Activated CD4-positive, alpha-beta memory T cell treated with anti-CD3 and anti-CD28 coated beads, Interleukin-2, amount 10 ng/mL, durations not matched to agents 7 days and 5 days (primary cell): ENCODE data around the gene PREX1. TPM values are rescaled to one million over a fixed set of nuclear protein-coding genes. Genes with fewer than 3 reads are reported as not detected.

ENCODE experiments used
- CTCF ChIA-PET: fragments of 350-600 bp; sonication (Branson Sonifier 250); formaldehyde crosslinking; loops from one replicate; lab custom pipeline; 2021; ENCODE audit warnings: antibody characterized with exemption, inconsistent platforms; lab: Charles Lee
- POLR2A ChIA-PET: fragments of 350-600 bp; sonication (Branson Sonifier 250); formaldehyde crosslinking; loops from one replicate; lab custom pipeline; 2021; ENCODE audit warnings: antibody characterized with exemption; lab: Charles Lee
- DNase-seq: peaks from one replicate; pipeline ENCODE4 v3.0.0-alpha.2; 2020
- H3K27ac Mint-ChIP-seq: one replicate; pipeline ENCODE4 v1.8.0; 2021; ENCODE audit warnings: mild to moderate bottlenecking, mixed read lengths
- H3K27me3 Mint-ChIP-seq: one replicate; pipeline ENCODE4 v1.8.0; 2021; ENCODE audit warnings: mixed read lengths
- H3K36me3 Mint-ChIP-seq: one replicate; pipeline ENCODE4 v1.8.0; 2021; ENCODE audit warnings: low read depth, mixed read lengths
- H3K4me1 Mint-ChIP-seq: one replicate; pipeline ENCODE4 v1.8.0; 2021; ENCODE audit warnings: mixed read lengths
- H3K4me3 Mint-ChIP-seq: one replicate; pipeline ENCODE4 v1.8.0; 2021; ENCODE audit warnings: mild to moderate bottlenecking, mixed read lengths
- H3K9me3 Mint-ChIP-seq: one replicate; pipeline ENCODE4 v1.8.0; 2021; ENCODE audit warnings: mixed read lengths
- total RNA-seq, 2 experiments: library from RNA; stranded (reverse); gene quantifications; one replicate each; pipeline ENCODE4 v1.2.3, GENCODE V29; 2021

Gene PREX1
- total RNA-seq, 2 experiments from 2014 or later, result 158 to 160 TPM

GRCh38 chr20:48791014-48791413, 36.8 kb downstream of the PREX1 start:
- ChIA-PET POLR2A (no interaction called here), CTCF (interaction anchor here (1.5 kb wide), 1 partner anchor 8 kb away, joined by 3 read pairs; no protein-coding TSS in a partner anchor)
- Mint-ChIP-seq H3K9me3 (no peaks in the 10 kb centered on the region), H3K36me3 (peaks cover 55% of the 10 kb centered on the region), H3K4me3 (no peak overlapping the region), H3K4me1 (peaks cover 65% of the 10 kb centered on the region), H3K27me3 (no peaks in the 10 kb centered on the region), H3K27ac (no peak overlapping the region)
- DNase-seq, result no peak

GRCh38 chr20:48790473-48791003, 37.3 kb downstream of the PREX1 start:
- Mint-ChIP-seq H3K27ac (no peak overlapping the region), H3K27me3 (no peaks in the 10 kb centered on the region), H3K9me3 (no peaks in the 10 kb centered on the region), H3K4me1 (peaks cover 62% of the 10 kb centered on the region), H3K36me3 (peaks cover 57% of the 10 kb centered on the region), H3K4me3 (no peak overlapping the region)
- ChIA-PET POLR2A (interaction anchor here (1.9 kb wide), 1 partner anchor 33 kb away, joined by 11 read pairs; no protein-coding TSS in a partner anchor), CTCF (interaction anchor here (1.5 kb wide), 1 partner anchor 8 kb away, joined by 3 read pairs; no protein-coding TSS in a partner anchor)
- DNase-seq, result no peak

GRCh38 chr20:48789781-48790472, 37.9 kb downstream of the PREX1 start:
- H3K36me3 Mint-ChIP-seq, result peaks cover 54% of the 10 kb centered on the region
- no peaks in the 10 kb centered on the region for H3K9me3 Mint-ChIP-seq
- H3K27me3 Mint-ChIP-seq, result no peaks in the 10 kb centered on the region
- no peak overlapping the region for H3K27ac Mint-ChIP-seq
- CTCF ChIA-PET, result interaction anchor here (1.5 kb wide), 1 partner anchor 9 kb away, joined by 3 read pairs; no protein-coding TSS in a partner anchor
- H3K4me1 Mint-ChIP-seq, result peaks cover 56% of the 10 kb centered on the region
- no peak for DNase-seq
- no peak overlapping the region for H3K4me3 Mint-ChIP-seq
- POLR2A ChIA-PET, result interaction anchor here (1.1 to 1.9 kb wide), 2 partner anchors 33 to 78 kb away, joined by 3 to 11 read pairs; no protein-coding TSS in a partner anchor

- Mint-ChIP-seq H3K9me3 (no peaks in the 10 kb centered on the region), H3K4me3 (no peak overlapping the region), H3K27me3 (no peaks in the 10 kb centered on the region), H3K4me1 (peaks cover 54% of the 10 kb centered on the region), H3K27ac (no peak overlapping the region), H3K36me3 (peaks cover 54% of the 10 kb centered on the region)
- POLR2A ChIA-PET, result interaction anchor here (1.1 to 1.9 kb wide), 3 partner anchors 8 to 77 kb away, joined by 3 to 11 read pairs (median 5); no protein-coding TSS in a partner anchor
- CTCF ChIA-PET, result interaction anchor here (0.6 kb wide), 1 partner anchor 29 kb away, joined by 4 read pairs; no protein-coding TSS in a partner anchor
- no peak for DNase-seq
Observed at GRCh38 chr20:48789185-48789668, 38.6 kb downstream of the PREX1 start.

GRCh38 chr20:48788486-48789072, 39.2 kb downstream of the PREX1 start:
- no peak overlapping the region for H3K27ac Mint-ChIP-seq
- H3K4me1 Mint-ChIP-seq, result peaks cover 52% of the 10 kb centered on the region
- ChIA-PET CTCF (interaction anchor here (0.6 to 1.1 kb wide), 3 partner anchors 29 to 131 kb away, joined by 3 to 4 read pairs (median 3); no protein-coding TSS in a partner anchor), POLR2A (interaction anchor here (1.1 to 1.9 kb wide), 3 partner anchors 8 to 77 kb away, joined by 3 to 11 read pairs (median 5); no protein-coding TSS in a partner anchor)
- no peak overlapping the region for H3K4me3 Mint-ChIP-seq
- H3K36me3 Mint-ChIP-seq, result peaks cover 54% of the 10 kb centered on the region
- H3K9me3 Mint-ChIP-seq, result no peaks in the 10 kb centered on the region
- no peaks in the 10 kb centered on the region for H3K27me3 Mint-ChIP-seq
- DNase-seq, result no peak

- H3K36me3 Mint-ChIP-seq, result peaks cover 51% of the 10 kb centered on the region
- no peak for DNase-seq
- no peak overlapping the region for H3K4me3 Mint-ChIP-seq
- H3K27me3 Mint-ChIP-seq, result no peaks in the 10 kb centered on the region
- peaks cover 52% of the 10 kb centered on the region for H3K4me1 Mint-ChIP-seq
- CTCF ChIA-PET, result interaction anchor here (0.8 to 1.1 kb wide), 2 partner anchors 117 to 131 kb away, joined by 3 read pairs; no protein-coding TSS in a partner anchor
- no peak overlapping the region for H3K27ac Mint-ChIP-seq
- H3K9me3 Mint-ChIP-seq, result no peaks in the 10 kb centered on the region
- POLR2A ChIA-PET, result interaction anchor here (1.5 kb wide), 1 partner anchor 9 kb away, joined by 5 read pairs; no protein-coding TSS in a partner anchor
Observed at GRCh38 chr20:48787861-48788375, 39.9 kb downstream of the PREX1 start.

- Mint-ChIP-seq H3K36me3 (peaks cover 44% of the 10 kb centered on the region), H3K4me3 (no peak overlapping the region), H3K27me3 (no peaks in the 10 kb centered on the region), H3K27ac (no peak overlapping the region), H3K4me1 (peaks cover 49% of the 10 kb centered on the region), H3K9me3 (no peaks in the 10 kb centered on the region)
- POLR2A ChIA-PET, result no interaction called here
- CTCF ChIA-PET, result interaction anchor here (1.1 kb wide), 1 partner anchor 130 kb away, joined by 3 read pairs; no protein-coding TSS in a partner anchor
- no peak for DNase-seq
Observed at GRCh38 chr20:48786951-48787705, 40.7 kb downstream of the PREX1 start.

GRCh38 chr20:48785801-48786200, 42.0 kb downstream of the PREX1 start:
- H3K27ac Mint-ChIP-seq, result no peak overlapping the region
- no peak overlapping the region for H3K4me3 Mint-ChIP-seq
- ChIA-PET CTCF (no interaction called here), POLR2A (no interaction called here)
- H3K36me3 Mint-ChIP-seq, result peaks cover 50% of the 10 kb centered on the region
- peaks cover 39% of the 10 kb centered on the region for H3K4me1 Mint-ChIP-seq
- DNase-seq, result no peak
- no peaks in the 10 kb centered on the region for H3K27me3 Mint-ChIP-seq
- no peaks in the 10 kb centered on the region for H3K9me3 Mint-ChIP-seq

GRCh38 chr20:48785256-48785655, 42.5 kb downstream of the PREX1 start:
- no peak overlapping the region for H3K4me3 Mint-ChIP-seq
- no peaks in the 10 kb centered on the region for H3K9me3 Mint-ChIP-seq
- H3K27me3 Mint-ChIP-seq, result no peaks in the 10 kb centered on the region
- POLR2A ChIA-PET, result no interaction called here
- H3K27ac Mint-ChIP-seq, result no peak overlapping the region
- CTCF ChIA-PET, result no interaction called here
- H3K4me1 Mint-ChIP-seq, result peaks cover 38% of the 10 kb centered on the region
- no peak for DNase-seq
- peaks cover 49% of the 10 kb centered on the region for H3K36me3 Mint-ChIP-seq

GRCh38 chr20:48784273-48784641, 43.5 kb downstream of the PREX1 start:
- Mint-ChIP-seq H3K4me3 (no peak overlapping the region), H3K4me1 (peaks cover 33% of the 10 kb centered on the region), H3K27me3 (no peaks in the 10 kb centered on the region), H3K27ac (no peak overlapping the region), H3K36me3 (peaks cover 50% of the 10 kb centered on the region), H3K9me3 (peaks cover 5% of the 10 kb centered on the region)
- ChIA-PET POLR2A (interaction anchor here (1.0 to 1.2 kb wide), 3 partner anchors 8 to 68 kb away, joined by 3 read pairs; no protein-coding TSS in a partner anchor), CTCF (interaction anchor here (1.2 kb wide), 1 partner anchor 127 kb away, joined by 3 read pairs; no protein-coding TSS in a partner anchor)
- no peak for DNase-seq

GRCh38 chr20:48783533-48784272, 44.1 kb downstream of the PREX1 start:
- peak; percentile 51 for DNase-seq
- H3K4me3 Mint-ChIP-seq, result no peak overlapping the region
- H3K9me3 Mint-ChIP-seq, result peaks cover 5% of the 10 kb centered on the region
- POLR2A ChIA-PET, result interaction anchor here (1.0 to 1.2 kb wide), 3 partner anchors 9 to 68 kb away, joined by 3 read pairs; no protein-coding TSS in a partner anchor
- H3K4me1 Mint-ChIP-seq, result peaks cover 30% of the 10 kb centered on the region
- CTCF ChIA-PET, result interaction anchor here (1.2 kb wide), 1 partner anchor 126 kb away, joined by 3 read pairs; no protein-coding TSS in a partner anchor
- H3K36me3 Mint-ChIP-seq, result peaks cover 50% of the 10 kb centered on the region
- H3K27ac Mint-ChIP-seq, result no peak overlapping the region
- H3K27me3 Mint-ChIP-seq, result no peaks in the 10 kb centered on the region
